DOHH2 (cell line): ENCODE measurements around the gene C1QTNF8.

Source experiments
- CTCF ChIP-seq: fragments of 200-600 bp; sonication (generic); IDR thresholded peaks from one replicate; pipeline ENCODE4 v1.5.1; 2014; ENCODE audit warnings: antibody characterized with exemption, mild to moderate bottlenecking, low read depth, low read length; ENCODE audit not compliant: poor library complexity, severe bottlenecking
- EZH2phosphoT487 ChIP-seq: fragments of 200-600 bp; sonication (generic); IDR thresholded peaks from 2 replicates; pipeline ENCODE4 v1.6.1; 2017; ENCODE audit warnings: borderline replicate concordance, mild to moderate bottlenecking, antibody characterized with exemption, low read length, moderate library complexity, mixed read lengths

DNA sequence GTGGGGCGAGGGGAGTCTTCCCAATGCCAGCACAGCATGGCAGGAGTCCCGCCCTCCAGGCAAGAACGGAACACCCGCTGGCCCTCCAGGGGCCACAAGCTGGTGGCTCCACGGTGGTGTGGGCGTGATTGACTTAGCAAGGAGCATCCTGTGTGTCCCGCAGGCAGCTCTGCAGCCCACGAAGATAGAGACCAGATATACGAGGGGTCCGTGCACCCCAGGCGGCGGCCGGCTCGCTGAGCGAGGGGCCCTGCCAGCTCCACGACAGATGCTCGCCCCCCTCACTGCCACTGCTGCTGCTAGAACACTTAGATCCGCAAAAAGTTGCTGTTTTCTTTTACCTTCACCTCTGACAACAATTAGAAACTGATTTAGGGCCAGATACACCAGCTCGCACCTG, 46.9 kb upstream of the C1QTNF8 start:
- TF ChIP-seq CTCF (no peak), EZH2phosphoT487 (no peak)
